ENCODE measurements around the gene ZNF236. TPM values are rescaled to one million over a fixed set of nuclear protein-coding genes. Genes with fewer than 3 reads are reported as not detected.

ZNF236 gene
- polyA plus RNA-seq, 3 donors = 1.7 to 6.5 (median 2.4) TPM

GRCh38 chr18:76827205-76828200 lies 5.1 kb downstream of the ZNF236 start:
- H3K79me2 ChIP-seq (ENCODE audit: insufficient read depth, low read length) = peaks cover 88% of the 10 kb centered on the region
- peaks cover 19% of the 10 kb centered on the region for H3K4me1 Mint-ChIP-seq

GRCh38 chr18:76834379-76834778 lies 12.0 kb downstream of the ZNF236 start:
- Histone ChIP-seq H4K20me1 (ENCODE audit: insufficient read depth, low read length) (peaks cover 31% of the 10 kb centered on the region), H3K9me3 (replicated peaks in 1 of 2; ENCODE audit: control insufficient read depth in 1 of 2, insufficient read depth in 1 of 2, low read length in 2 of 2) (no peaks in the 10 kb centered on the region), H3K27me3 (ENCODE audit: control insufficient read depth in 2 of 2, insufficient read depth in 2 of 2, low read length in 2 of 2) (no peaks in the 10 kb centered on the region), H3K4me1 (ENCODE audit: control insufficient read depth in 1 of 2, insufficient read depth in 2 of 2, low read length in 2 of 2) (no peaks in the 10 kb centered on the region), H3K79me2 (ENCODE audit: insufficient read depth, low read length) (peaks cover 71% of the 10 kb centered on the region), H3K4me2 (replicated peaks; ENCODE audit: extremely low read depth, low read length, poor library complexity, severe bottlenecking) (no peak overlapping the region), H3K9ac (ENCODE audit: insufficient read depth, low read length, poor library complexity, severe bottlenecking) (no peak overlapping the region), H2AFZ (ENCODE audit: insufficient read depth, low read depth, low read length, poor library complexity, severe bottlenecking) (no peak overlapping the region), H3K4me3 (replicated peaks in 1 of 3; ENCODE audit: low read depth in 2 of 3, low read length in 3 of 3) (no peak overlapping the region), H3K27ac (ENCODE audit: low read depth in 1 of 2, low read length in 2 of 2) (no peak overlapping the region), H3K36me3 (replicated peaks in 1 of 2; ENCODE audit: control insufficient read depth in 1 of 2, insufficient read depth in 2 of 2, low read length in 2 of 2) (no peaks in the 10 kb centered on the region)
- Mint-ChIP-seq H3K4me3 (no peak overlapping the region), H3K9me3 (peaks cover 0 to 4% (median 2%) of the 10 kb centered on the region in 7 donors), H3K36me3 (peaks cover 0 to 16% of the 10 kb centered on the region in 2 donors), H3K27ac (no peak overlapping the region), H3K4me1 (no peaks in the 10 kb centered on the region), H3K27me3 (ENCODE audit: low read depth in 3 of 3) (peaks cover 0 to 1% (median 0%) of the 10 kb centered on the region in 3 donors)
- TF ChIP-seq, protein P1, sequence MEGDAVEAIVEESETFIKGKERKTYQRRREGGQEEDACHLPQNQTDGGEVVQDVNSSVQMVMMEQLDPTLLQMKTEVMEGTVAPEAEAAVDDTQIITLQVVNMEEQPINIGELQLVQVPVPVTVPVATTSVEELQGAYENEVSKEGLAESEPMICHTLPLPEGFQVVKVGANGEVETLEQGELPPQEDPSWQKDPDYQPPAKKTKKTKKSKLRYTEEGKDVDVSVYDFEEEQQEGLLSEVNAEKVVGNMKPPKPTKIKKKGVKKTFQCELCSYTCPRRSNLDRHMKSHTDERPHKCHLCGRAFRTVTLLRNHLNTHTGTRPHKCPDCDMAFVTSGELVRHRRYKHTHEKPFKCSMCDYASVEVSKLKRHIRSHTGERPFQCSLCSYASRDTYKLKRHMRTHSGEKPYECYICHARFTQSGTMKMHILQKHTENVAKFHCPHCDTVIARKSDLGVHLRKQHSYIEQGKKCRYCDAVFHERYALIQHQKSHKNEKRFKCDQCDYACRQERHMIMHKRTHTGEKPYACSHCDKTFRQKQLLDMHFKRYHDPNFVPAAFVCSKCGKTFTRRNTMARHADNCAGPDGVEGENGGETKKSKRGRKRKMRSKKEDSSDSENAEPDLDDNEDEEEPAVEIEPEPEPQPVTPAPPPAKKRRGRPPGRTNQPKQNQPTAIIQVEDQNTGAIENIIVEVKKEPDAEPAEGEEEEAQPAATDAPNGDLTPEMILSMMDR (IDR thresholded peaks at IDR 0.05) = no peak
- intact Hi-C loops (cut with micrococcal nuclease) = no loop called here
- no peak for DNase-seq
- 100% methylated on average over 4 of the region's 6 CpGs for WGBS (ENCODE audit: insufficient coverage)

More at GRCh38 chr18:76827205-76828200, 5.1 kb downstream of the ZNF236 start:
- Histone ChIP-seq H3K9me3 (replicated peaks in 1 of 2; ENCODE audit: control insufficient read depth in 1 of 2, insufficient read depth in 1 of 2, low read length in 2 of 2) (no peaks in the 10 kb centered on the region), H4K20me1 (ENCODE audit: insufficient read depth, low read length) (peaks cover 22% of the 10 kb centered on the region), H3K4me1 (ENCODE audit: control insufficient read depth in 1 of 2, insufficient read depth in 2 of 2, low read length in 2 of 2) (peaks cover 11 to 13% of the 10 kb centered on the region in 2 donors), H3K27me3 (ENCODE audit: control insufficient read depth in 2 of 2, insufficient read depth in 2 of 2, low read length in 2 of 2) (no peaks in the 10 kb centered on the region), H3K36me3 (replicated peaks in 1 of 2; ENCODE audit: control insufficient read depth in 1 of 2, insufficient read depth in 2 of 2, low read length in 2 of 2) (no peaks in the 10 kb centered on the region), H3K4me2 (replicated peaks; ENCODE audit: extremely low read depth, low read length, poor library complexity, severe bottlenecking) (no peak overlapping the region), H2AFZ (ENCODE audit: insufficient read depth, low read depth, low read length, poor library complexity, severe bottlenecking) (no peak overlapping the region), H3K9ac (ENCODE audit: insufficient read depth, low read length, poor library complexity, severe bottlenecking) (no peak overlapping the region), H3K27ac (ENCODE audit: low read depth in 1 of 2, low read length in 2 of 2) (no peak overlapping the region), H3K4me3 (replicated peaks in 1 of 3; ENCODE audit: low read depth in 2 of 3, low read length in 3 of 3) (no peak overlapping the region)
- peaks cover 1 to 12% of the 10 kb centered on the region in 2 donors for H3K36me3 Mint-ChIP-seq
- no peak for DNase-seq
- peaks cover 0 to 4% (median 0%) of the 10 kb centered on the region in 3 donors for H3K27me3 Mint-ChIP-seq (ENCODE audit: low read depth in 3 of 3)
- WGBS (ENCODE audit: insufficient coverage) = 100% methylated on average over 3 of the region's 11 CpGs
- H3K27ac Mint-ChIP-seq = no peak overlapping the region
- H3K9me3 Mint-ChIP-seq = peaks cover 0 to 4% (median 2%) of the 10 kb centered on the region in 7 donors
- no peak overlapping the region for H3K4me3 Mint-ChIP-seq
- intact Hi-C loops (cut with micrococcal nuclease) = no loop called here
- TF ChIP-seq, protein P1 (IDR thresholded peaks at IDR 0.05) = no peak
